Heart right ventricle (tissue), 16 donors: ENCODE results near the gene BAAT. TPM values are rescaled to one million over a fixed set of nuclear protein-coding genes. Genes with fewer than 3 reads are reported as not detected.

ENCODE experiments used
- ATAC-seq, 8 donors: fragments of 200-7000 bp; cut with Tn5 transposase; one replicate each; pipeline ENCODE4 v1.9.1; 2020; ENCODE audit warnings: mild to moderate bottlenecking in 8 of 8, moderate library complexity in 8 of 8, moderate number of reproducible peaks in 1 of 8
- DNase-seq, 2 donors: peaks; one replicate each; pipeline ENCODE4 v3.0.0-alpha.2; 2020
- H3K27ac ChIP-seq, 10 donors: fragments of 200-600 bp; sonication (generic) in 2 of 10; one replicate each; pipeline versions ENCODE4 v1.5.0 to v1.8.0; 2020 to 2022; ENCODE audit warnings: mild to moderate bottlenecking in 3 of 10
- H3K27me3 ChIP-seq, 7 donors: fragments of 200-600 bp; one replicate each; pipeline ENCODE4 v1.8.0; 2021 to 2022; ENCODE audit warnings: mild to moderate bottlenecking in 2 of 7
- H3K36me3 ChIP-seq, 9 donors: fragments of 200-600 bp; sonication (generic) in 1 of 9; one replicate each; pipeline versions ENCODE4 v1.5.0 to v1.8.0; 2020 to 2022; ENCODE audit warnings: mild to moderate bottlenecking in 2 of 9
- H3K4me1 ChIP-seq, 9 donors: fragments of 200-600 bp; sonication (generic) in 1 of 9; one replicate each; pipeline versions ENCODE4 v1.5.0 to v1.8.0; 2020 to 2022; ENCODE audit warnings: mild to moderate bottlenecking in 4 of 9
- H3K4me3 ChIP-seq, 10 donors: fragments of 200-600 bp; sonication (generic) in 2 of 10; one replicate each; pipeline versions ENCODE4 v1.5.0 to v1.8.0; 2020 to 2022; ENCODE audit warnings: mild to moderate bottlenecking in 7 of 10, moderate library complexity in 2 of 10
- H3K9me3 ChIP-seq, 11 donors: fragments of 200-600 bp in 10 of 11; sonication (generic) in 2 of 11; one replicate each; pipeline versions ENCODE4 v1.5.0 to v1.8.0; 2013 to 2022; ENCODE audit warnings: mild to moderate bottlenecking in 2 of 11, control low read depth in 1 of 11, moderate library complexity in 1 of 11
- WGBS, 2 donors: extraction: QIAGEN DNeasy Blood & Tissue Kit; methylation state at CpG; one replicate each; pipeline ENCODE4 v1.1.7; 2013; ENCODE audit warnings: inconsistent platforms in 1 of 2; 5-methylcytosine and 5-hydroxymethylcytosine counted together
- intact Hi-C, 10 donors: fragments of 100-400 bp; cut with DNase I; formaldehyde crosslinking; loops; one replicate each; pipeline versions ENCODE4 v1.11.1 to v1.14.2; 2022
- polyA plus RNA-seq, 2 donors: library from polyadenylated mRNA; stranded (reverse); fragments of 200-250 nt; gene quantifications; one replicate each; pipeline ENCODE4 v1.2.3, GENCODE V29; 2013
- total RNA-seq, 10 donors: library from RNA; stranded (reverse); fragmentation: NEBNext Ultra II Directional in 3 of 10; extraction: Animal tissue kit (Norgen Biotek cat#: 25700) in 3 of 10; gene quantifications; one replicate each; pipeline versions ENCODE4 v1.2.1 to v1.2.4, GENCODE V29; 2021 to 2023
- TF ChIP-seq, protein P1 (sequence below), 9 donors: fragments of 200-600 bp; sonication (generic) in 2 of 9; IDR thresholded peaks; one replicate each; pipeline versions ENCODE4 v1.5.0 to v1.8.0; 2021 to 2022; ENCODE audit warnings: antibody characterized with exemption in 9 of 9, mild to moderate bottlenecking in 5 of 9, moderate library complexity in 1 of 9
- donor health status: Arrhythmogenic right ventricular cardiomyopathy.
- donor health status: ischemic (EF 13 %, LVEDD 7.1; RV severe dilation, severe dysfunction).
- donor health status: healthy with polysubstance abuse.
- donor health status: DM: no; HTN: yes; CAD: no.
- donor health status: DM: no; HTN: no; CAD: no.
- donor health status: ischemic (EF 25% LVEDD 6.9; RV normal size, moderate dysfunction).
- donor health status: ischemic (EF 25% LVEDD 5.7; RV mildly dilated, moderate dysfunction).
- donor health status: healthy.
- donor health status: DM: yes; HTN: yes; CAD: no.
- donor health status: Ischemic cardiomyopathy.
- donor health status: ischemic (EF 35%, LVEDD 5.7; RV mildly dilated, moderate dysfunction).
- donor health status: nonischemic (EF 11% LVEDD 7.7; RV severe dilation, severe dysfunction).
- donor health status: DM: yes; HTN: yes; CAD: no.
- donor health status: PGD.
- donor health status: ischemic (EF 29% LVEDD 5.4; RV normal size, mild dysfunction).
- donor health status: nonischemic (EF 23%, LVEDD 6.1; RV moderate dilation, normal function).

BAAT gene
- total and polyA plus RNA-seq, 12 donors = 0.03 to 0.15 (median 0.07) TPM; not detected in 5

DNA sequence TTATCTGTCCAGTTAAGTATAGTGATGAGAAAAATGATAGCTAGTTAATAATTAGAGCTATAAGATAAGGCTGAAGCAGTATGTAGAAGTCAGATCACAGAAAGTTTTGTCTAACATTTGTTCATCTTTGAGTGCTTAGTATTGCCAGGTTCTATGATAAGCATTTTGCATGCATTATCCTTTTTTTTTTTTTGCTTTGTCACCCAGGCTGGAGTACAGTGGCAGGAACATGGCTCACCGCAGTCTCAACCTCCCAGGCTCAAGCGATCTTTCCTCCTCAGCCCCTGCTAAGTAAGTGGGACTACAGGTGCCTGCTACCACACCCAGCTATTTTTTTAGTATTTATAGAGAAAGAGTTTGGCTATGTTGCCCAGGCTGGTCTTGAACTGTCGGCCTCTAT, 17.5 kb downstream of the BAAT start:
- 94 to 97% methylated on average over 3 of the region's 3 CpGs for WGBS, 2 donors

DNA sequence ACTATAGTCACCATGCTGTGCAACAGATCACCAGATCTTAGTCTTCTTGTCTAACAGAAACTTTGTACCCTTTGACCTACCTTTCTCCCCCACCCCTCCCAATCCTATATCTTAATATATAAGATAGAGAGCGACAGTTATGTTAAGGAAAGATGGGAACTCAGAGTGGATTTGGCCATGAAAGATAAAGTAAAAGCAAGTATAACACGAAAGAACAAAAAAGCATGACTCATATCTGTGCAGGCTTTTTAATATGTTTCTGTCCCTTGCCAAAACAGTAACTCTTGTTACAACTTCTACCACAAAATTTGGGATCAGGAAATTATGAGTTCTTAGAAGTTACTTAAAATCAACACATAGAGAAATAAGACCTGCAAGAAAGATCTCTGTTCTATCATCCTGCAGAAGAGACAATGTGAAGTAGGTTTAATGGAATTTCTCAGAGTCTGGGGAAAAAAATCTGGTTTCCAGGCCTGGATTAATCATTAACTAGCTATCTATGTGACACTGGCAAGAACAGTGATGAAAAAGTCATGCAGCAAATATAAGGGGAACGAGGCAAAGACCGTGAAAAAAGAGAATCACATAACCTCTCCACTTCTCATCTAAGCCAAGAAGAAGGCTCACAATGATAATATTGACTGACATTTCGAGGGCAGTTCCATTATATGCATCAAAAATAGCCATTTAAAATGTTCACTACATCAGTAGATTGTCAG, 18.6 kb downstream of the BAAT start:
- Histone ChIP-seq H3K27me3 (peaks cover 0 to 4% (median 0%) of the 10 kb centered on the region in 7 donors), H3K4me3 (no peak overlapping the region), H3K9me3 (no peaks in the 10 kb centered on the region), H3K27ac (no peak overlapping the region), H3K36me3 (no peaks in the 10 kb centered on the region), H3K4me1 (no peaks in the 10 kb centered on the region)
- DNase-seq (no peak), ATAC-seq (no peak)
- WGBS, 2 donors = 56 to 61% methylated on average over 5 of the region's 5 CpGs
- TF ChIP-seq, protein P1, sequence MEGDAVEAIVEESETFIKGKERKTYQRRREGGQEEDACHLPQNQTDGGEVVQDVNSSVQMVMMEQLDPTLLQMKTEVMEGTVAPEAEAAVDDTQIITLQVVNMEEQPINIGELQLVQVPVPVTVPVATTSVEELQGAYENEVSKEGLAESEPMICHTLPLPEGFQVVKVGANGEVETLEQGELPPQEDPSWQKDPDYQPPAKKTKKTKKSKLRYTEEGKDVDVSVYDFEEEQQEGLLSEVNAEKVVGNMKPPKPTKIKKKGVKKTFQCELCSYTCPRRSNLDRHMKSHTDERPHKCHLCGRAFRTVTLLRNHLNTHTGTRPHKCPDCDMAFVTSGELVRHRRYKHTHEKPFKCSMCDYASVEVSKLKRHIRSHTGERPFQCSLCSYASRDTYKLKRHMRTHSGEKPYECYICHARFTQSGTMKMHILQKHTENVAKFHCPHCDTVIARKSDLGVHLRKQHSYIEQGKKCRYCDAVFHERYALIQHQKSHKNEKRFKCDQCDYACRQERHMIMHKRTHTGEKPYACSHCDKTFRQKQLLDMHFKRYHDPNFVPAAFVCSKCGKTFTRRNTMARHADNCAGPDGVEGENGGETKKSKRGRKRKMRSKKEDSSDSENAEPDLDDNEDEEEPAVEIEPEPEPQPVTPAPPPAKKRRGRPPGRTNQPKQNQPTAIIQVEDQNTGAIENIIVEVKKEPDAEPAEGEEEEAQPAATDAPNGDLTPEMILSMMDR (IDR thresholded peaks at IDR 0.05) = no peak
- intact Hi-C loops = no loop called here

More for the DNA sequence above, 17.5 kb downstream of the BAAT start:
- Histone ChIP-seq H3K27ac (no peak overlapping the region), H3K4me3 (no peak overlapping the region), H3K27me3 (peaks cover 0 to 4% (median 0%) of the 10 kb centered on the region in 7 donors), H3K4me1 (no peaks in the 10 kb centered on the region), H3K36me3 (no peaks in the 10 kb centered on the region), H3K9me3 (peaks cover 0 to 5% (median 0%) of the 10 kb centered on the region in 11 donors)
- TF ChIP-seq, protein P1 (IDR thresholded peaks at IDR 0.05) = no peak
- no peak for DNase-seq
- ATAC-seq = no peak
- intact Hi-C loops = no loop called here

DNA sequence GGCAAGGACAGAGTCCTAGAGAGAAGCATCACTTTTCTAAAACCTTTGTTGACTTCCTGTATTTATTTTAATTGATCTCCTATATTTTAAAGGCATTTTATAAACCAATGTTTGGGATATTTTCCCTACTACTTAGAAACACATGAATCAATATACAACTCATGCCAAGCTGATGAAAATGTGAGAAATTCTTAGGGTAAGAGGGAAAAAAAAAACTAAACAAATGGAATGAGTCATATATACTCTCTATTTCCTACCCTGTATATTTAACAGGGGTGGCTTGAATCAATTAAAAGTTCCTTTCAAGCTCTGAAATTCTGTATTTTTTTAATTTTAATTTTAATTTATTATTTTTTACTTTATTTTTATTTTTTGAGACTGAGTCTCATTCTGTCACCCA, 19.6 kb downstream of the BAAT start:
- H3K4me3 ChIP-seq = no peak overlapping the region
- ATAC-seq (no peak), DNase-seq (no peak)
- H3K27ac ChIP-seq = no peak overlapping the region
- no peaks in the 10 kb centered on the region for H3K4me1 ChIP-seq
- intact Hi-C loops = no loop called here
- H3K9me3 ChIP-seq = no peaks in the 10 kb centered on the region
- TF ChIP-seq, protein P1 (IDR thresholded peaks at IDR 0.05) = no peak
- H3K27me3 ChIP-seq = peaks cover 0 to 4% (median 0%) of the 10 kb centered on the region in 7 donors
- H3K36me3 ChIP-seq = no peaks in the 10 kb centered on the region

DNA sequence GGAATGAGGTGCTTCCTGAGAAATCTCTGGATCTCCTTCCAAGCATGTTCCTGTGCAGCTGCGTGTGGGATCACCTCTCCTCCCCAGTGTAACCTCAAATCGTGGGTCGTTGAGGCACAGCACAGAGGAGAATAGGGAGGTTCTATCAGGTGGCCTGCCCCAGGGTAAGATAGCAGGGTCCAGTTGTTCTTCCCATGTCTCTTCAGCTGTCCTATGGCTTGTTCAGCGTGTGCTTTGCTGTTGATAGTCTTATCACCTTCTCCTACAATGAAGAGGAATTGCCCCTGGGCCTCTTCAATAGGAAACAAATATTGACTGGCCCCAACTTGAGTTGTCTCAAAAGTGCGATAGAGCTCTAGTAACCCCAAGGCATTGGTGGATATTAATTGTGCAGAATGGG, 22.4 kb downstream of the BAAT start:
- Histone ChIP-seq H3K27ac (no peak overlapping the region), H3K4me1 (no peaks in the 10 kb centered on the region), H3K4me3 (no peak overlapping the region), H3K9me3 (no peaks in the 10 kb centered on the region), H3K36me3 (no peaks in the 10 kb centered on the region), H3K27me3 (peaks cover 0 to 4% (median 0%) of the 10 kb centered on the region in 7 donors)
- TF ChIP-seq, protein P1 (IDR thresholded peaks at IDR 0.05) = no peak
- DNase-seq (no peak), ATAC-seq (no peak)
- intact Hi-C loops = no loop called here
- 72 to 75% methylated on average over 5 of the region's 5 CpGs for WGBS, 2 donors
